Ectodermal cell (in vitro differentiated cells): ENCODE measurements around the gene SBDS.

Experiments
- H3K27ac ChIP-seq: 2 replicates; pipeline ENCODE4 v1.7.0; 2013; ENCODE audit warnings: mild to moderate bottlenecking, low read depth, low read length; ENCODE audit not compliant: insufficient read depth, poor library complexity, severe bottlenecking
- H3K27me3 ChIP-seq: 2 replicates; pipeline ENCODE4 v1.7.0; 2013; ENCODE audit warnings: mild to moderate bottlenecking, low read length; ENCODE audit not compliant: insufficient read depth, control insufficient read depth, poor library complexity, severe bottlenecking
- H3K36me3 ChIP-seq: one replicate; pipeline ENCODE4 v1.7.0; 2013; ENCODE audit warnings: low read length; ENCODE audit not compliant: control insufficient read depth, insufficient read depth
- H3K4me1 ChIP-seq: one replicate; pipeline ENCODE4 v1.7.0; 2013; ENCODE audit warnings: low read length; ENCODE audit not compliant: control insufficient read depth, insufficient read depth
- H3K4me3 ChIP-seq: 2 replicates; pipeline ENCODE4 v1.7.0; 2013; ENCODE audit warnings: low read depth, low read length, control low read depth; ENCODE audit not compliant: insufficient read depth
- H3K9me3 ChIP-seq: 2 replicates; pipeline ENCODE4 v1.7.0; 2013; ENCODE audit warnings: mild to moderate bottlenecking, low read length, moderate library complexity; ENCODE audit not compliant: control insufficient read depth
- WGBS, 2 experiments: methylation state at CpG; one replicate each; pipeline ENCODE4 v1.1.7; 2013; ENCODE audit warnings: missing lambda C conversion rate in 2 of 2; 5-methylcytosine and 5-hydroxymethylcytosine counted together

The SBDS gene

GRCh38 chr7:66946545-66946944, 48.8 kb downstream of the SBDS start:
- no peaks in the 10 kb centered on the region for H3K9me3 ChIP-seq
- no peaks in the 10 kb centered on the region for H3K4me1 ChIP-seq
- peaks cover 20% of the 10 kb centered on the region for H3K36me3 ChIP-seq
- H3K4me3 ChIP-seq, result no peak overlapping the region
- H3K27ac ChIP-seq, result no peak overlapping the region
- H3K27me3 ChIP-seq, result no peaks in the 10 kb centered on the region
- 88 to 100% methylated on average over 1 to 2 of the region's 2 CpGs for WGBS, 2 experiments

GRCh38 chr7:66939325-66939724, 56.1 kb downstream of the SBDS start:
- no peaks in the 10 kb centered on the region for H3K4me1 ChIP-seq
- H3K27ac ChIP-seq, result no peak overlapping the region
- H3K4me3 ChIP-seq, result no peak overlapping the region
- H3K27me3 ChIP-seq, result no peaks in the 10 kb centered on the region
- WGBS, 2 experiments, result 97 to 98% methylated on average over 4 of the region's 4 CpGs
- no peaks in the 10 kb centered on the region for H3K36me3 ChIP-seq
- no peaks in the 10 kb centered on the region for H3K9me3 ChIP-seq

- no peaks in the 10 kb centered on the region for H3K4me1 ChIP-seq
- no peak overlapping the region for H3K4me3 ChIP-seq
- no peaks in the 10 kb centered on the region for H3K36me3 ChIP-seq
- H3K27me3 ChIP-seq, result no peaks in the 10 kb centered on the region
- WGBS, 2 experiments, result 93 to 94% methylated on average over 4 of the region's 4 CpGs
- no peak overlapping the region for H3K27ac ChIP-seq
- no peaks in the 10 kb centered on the region for H3K9me3 ChIP-seq
These were observed 57.4 kb downstream of the SBDS start for GRCh38 chr7:66937940-66938339.
